AG20443 (cell line): ENCODE results near the gene CAPN14.
A peak's percentile ranks its signal among the peaks of the same experiment; 100 is the strongest.

Experiments
- DNase-seq: peaks from one replicate; pipeline ENCODE4 v3.0.0; 2012; ENCODE audit warnings: low spot score, mixed read lengths

CAPN14 gene

DNA sequence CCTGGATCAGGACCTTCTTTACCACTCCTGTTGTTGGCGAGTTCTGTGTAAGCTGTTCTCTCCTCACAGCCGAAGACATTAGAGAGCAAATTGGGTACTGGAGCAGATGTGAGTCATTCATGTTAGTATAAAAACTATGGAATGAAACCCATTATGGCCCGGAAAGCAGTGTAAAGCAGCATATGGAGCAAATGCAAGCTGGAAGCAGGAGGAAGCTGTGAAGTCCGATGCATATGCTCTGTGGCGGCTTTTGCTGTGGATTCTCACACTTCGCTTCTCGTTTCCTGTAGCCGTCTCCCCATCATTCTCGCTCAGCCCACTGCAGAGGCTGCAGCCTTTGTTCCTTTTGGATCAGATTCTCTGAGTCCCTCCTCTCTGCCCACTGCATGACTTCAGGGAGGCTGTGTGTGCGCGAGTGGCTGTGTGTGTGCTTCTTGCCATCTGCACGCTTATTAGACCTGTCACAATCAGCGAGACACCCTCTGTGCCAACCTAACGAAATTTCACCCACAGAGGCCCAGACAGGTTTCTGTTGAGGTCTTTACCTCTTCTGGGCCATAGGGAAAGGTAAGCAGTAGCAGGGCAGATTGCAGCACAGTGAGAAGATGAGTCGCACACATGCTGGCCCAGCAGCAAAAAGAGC lies 75.8 kb downstream of the CAPN14 start:
- DNase-seq = no peak

GRCh38 chr2:31140151-31140550 lies 77.2 kb downstream of the CAPN14 start:
- DNase-seq = no peak

- no peak for DNase-seq
Measured at GRCh38 chr2:31139671-31140070, 77.6 kb downstream of the CAPN14 start.

DNA sequence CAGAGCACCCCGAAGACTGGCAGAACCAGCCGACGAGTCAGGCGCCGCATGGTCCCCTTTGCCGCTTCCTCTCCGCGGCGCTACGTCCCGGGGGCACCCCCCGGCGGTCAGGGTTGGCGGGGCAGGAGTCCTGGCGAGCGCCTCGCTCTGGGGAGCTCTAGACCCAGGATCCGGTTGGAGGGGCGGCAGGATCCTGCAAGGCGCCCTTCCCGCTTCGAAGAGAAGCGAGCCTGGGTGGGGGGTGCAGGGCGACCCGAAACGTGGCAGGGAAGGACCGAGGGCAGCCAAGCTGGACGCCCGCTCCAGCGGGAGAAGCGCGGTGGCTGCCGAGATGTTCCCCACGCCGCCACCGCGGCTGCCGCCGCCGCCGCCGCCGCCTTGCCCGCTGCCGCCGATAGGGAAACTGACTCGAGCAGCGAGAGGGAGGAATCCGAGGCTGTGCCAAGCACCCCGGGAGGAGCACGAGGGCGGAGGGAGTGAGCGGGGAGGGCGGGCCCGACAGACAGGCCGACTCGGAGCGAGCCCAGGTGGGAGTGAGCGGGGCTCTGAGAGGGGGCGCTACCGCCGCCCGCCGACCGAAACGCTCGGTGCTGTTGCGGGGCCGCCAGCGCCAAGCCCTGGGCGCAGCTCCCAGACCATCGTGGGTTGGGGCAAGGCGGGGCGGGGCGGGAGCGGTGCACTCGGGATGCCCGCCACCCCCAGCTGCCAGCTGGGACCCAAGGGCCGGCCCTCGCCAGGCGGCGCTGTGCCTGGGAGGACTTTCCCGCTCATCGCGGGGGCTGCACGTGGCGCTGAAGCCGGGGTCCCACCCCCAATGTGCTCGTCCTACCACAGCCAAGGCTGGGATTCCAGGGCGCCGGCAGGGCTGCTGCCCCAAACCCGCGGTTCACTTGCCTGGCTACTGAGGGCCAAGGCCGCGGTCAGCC lies 79.0 kb downstream of the CAPN14 start, which contains the start of gene GALNT14:
Gene GALNT14 (minus strand): TSS at position 404 of the 926 bp plus-strand sequence. CDS start 354 bp downstream, at position 50.
- peak; percentile 75 for DNase-seq

- DNase-seq = peak; percentile 54
Measured at GRCh38 chr2:31137211-31138036, 79.9 kb downstream of the CAPN14 start.

GRCh38 chr2:31136732-31137131 lies 80.6 kb downstream of the CAPN14 start:
- DNase-seq = no peak

- no peak for DNase-seq
Measured at GRCh38 chr2:31136000-31136399, 81.3 kb downstream of the CAPN14 start.

DNA sequence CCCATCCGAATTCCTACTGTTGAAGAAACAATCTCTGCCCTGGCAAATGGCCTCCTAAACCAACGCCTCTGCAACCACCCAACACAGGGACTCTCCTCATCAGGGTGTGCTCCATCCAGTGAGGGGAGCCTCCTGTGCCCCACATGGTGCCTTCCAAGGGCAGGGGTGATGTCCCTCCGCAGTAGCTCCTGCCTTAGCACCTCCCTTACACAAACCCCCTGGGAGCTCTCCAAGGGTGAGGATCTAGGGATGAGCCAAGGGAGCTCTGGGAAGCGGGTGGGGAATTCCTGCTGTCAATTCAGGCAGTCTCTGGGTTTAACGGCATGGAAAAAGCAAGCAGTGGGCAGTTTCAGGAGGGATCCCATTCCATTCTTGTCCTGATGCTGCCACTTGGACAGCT lies 82.8 kb downstream of the CAPN14 start:
- no peak for DNase-seq

- DNase-seq = no peak
Measured at GRCh38 chr2:31132786-31133185, 84.5 kb downstream of the CAPN14 start.

- DNase-seq = no peak
Measured at GRCh38 chr2:31131871-31132270, 85.4 kb downstream of the CAPN14 start.

DNA sequence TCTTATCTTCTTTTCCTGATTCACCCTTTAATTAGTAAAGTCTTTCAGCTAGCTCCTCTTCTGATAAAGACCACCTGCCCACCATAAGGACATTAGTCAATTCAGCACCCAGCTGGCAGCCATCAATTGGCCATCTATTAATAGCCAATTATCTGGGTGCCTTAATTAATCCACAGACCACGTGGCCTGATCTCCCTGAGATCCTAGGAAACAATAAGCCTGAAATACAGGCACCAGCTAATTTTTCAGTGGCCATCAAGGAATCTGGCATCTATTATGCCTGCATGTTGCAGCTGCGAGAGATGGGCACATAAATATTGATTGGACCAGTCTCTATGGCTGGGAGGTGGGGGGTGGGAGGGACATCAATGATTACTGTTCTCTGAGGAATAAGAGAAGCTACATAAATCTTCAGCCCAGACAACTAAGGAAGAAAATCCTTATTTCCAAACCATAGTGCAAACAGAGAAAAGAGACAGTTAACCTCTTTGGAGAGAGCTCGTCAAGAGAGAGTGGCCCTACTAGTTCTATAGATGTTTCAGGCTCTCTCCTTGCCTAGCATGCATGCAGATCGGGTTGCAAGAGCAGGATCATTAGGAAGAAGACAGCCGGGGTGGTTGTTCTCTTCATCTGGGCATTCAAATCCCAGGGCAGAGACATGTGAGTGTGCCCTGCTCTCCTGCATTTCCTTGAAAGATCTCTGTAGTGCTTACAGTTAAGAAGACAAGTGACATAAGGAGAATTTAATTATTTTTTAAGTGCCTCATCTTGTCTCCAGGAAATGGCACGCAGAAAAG lies 87.7 kb downstream of the CAPN14 start:
- DNase-seq = no peak

DNA sequence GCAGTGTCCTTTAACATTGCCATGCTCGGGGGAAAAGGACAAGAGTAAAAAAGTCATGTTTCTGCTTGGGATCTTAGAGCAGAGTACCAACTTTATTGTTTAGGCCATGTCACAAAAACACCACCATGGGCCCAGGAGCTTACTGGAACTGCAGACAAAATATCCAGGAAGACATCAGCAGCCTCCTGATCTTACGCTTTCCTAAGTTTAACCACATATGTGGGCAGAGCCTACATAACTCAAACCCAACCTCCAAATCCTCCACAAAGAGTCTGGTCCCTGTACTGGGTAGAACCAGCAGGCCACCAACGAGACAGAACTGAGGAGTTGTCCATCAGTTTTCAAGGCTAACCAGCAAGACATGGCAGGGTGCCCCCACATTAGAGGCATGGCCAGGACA lies 89.4 kb downstream of the CAPN14 start:
- no peak for DNase-seq

DNA sequence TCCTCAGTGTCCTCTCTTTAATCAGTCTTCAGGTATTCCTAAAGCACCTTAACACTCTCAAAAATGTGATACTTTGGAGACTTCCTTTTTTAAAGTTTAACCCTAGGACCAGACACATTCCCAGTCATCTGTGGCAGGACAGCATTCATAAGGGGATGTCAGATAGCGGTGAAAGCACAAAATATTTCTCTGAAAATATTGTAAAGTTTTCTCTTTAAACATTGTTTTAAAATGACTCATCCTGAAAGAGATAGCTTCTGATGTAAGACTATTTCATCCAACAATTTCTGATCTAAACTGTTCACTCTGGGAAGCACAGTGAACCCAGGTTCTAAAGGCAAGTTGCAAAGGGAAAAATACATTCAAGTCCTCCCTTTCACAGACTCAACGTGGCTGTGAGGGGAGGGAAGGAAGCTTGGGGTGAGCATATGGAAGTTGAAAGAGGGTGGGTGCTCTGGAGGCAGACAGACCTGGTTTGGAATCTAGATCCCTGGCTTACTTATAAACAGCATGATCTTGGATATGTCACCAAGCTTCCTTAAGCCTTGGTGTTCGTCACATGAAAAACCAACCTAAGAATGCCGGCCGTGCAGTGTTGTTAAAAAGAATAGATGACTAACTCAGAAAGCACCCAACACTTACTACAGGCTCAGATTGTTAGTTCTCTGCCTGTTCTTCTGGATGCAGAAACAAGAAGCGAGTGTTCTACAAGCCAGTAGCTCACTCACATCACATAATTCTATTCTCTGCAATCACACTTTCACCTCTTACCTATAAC lies 91.2 kb downstream of the CAPN14 start:
- no peak for DNase-seq

DNA sequence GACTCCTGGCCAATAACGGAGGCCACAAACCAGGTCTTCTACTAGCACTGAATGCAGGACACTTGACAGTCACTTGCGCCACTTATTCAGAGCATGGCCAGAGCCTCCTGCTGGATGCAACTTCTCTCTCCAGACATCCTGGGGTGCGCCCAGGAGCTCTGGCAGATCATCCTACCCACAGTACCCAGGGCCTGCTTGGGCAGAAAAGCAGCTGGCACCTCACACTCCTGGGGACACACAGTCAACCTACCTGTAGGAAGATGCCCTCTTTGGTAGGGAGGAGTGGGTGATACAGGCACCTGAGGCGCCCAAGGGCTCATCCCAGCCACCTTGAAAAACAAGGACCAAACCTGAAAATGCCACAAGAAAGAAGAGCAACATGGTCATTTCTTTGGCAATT lies 92.4 kb downstream of the CAPN14 start:
- no peak for DNase-seq
